WTC11 (cell line): ENCODE results near the gene CDKN2AIPNL. TPM values are rescaled to one million over a fixed set of nuclear protein-coding genes. Genes with fewer than 3 reads are reported as not detected.

ENCODE experiments used
- ATAC-seq: fragments of 200-7000 bp; cut with Tn5 transposase; 2 replicates; pipeline ENCODE4 v1.10.0; 2021; ENCODE audit warnings: mild to moderate bottlenecking, moderate library complexity
- CTCF ChIA-PET: fragments of 300-600 bp; sonication (Branson Sonifier 250); formaldehyde crosslinking; loops from one replicate; lab custom pipeline; 2021; ENCODE audit warnings: antibody characterized with exemption; lab: Charles Lee
- POLR2A ChIA-PET: fragments of 350-600 bp; sonication (Branson Sonifier 250); formaldehyde crosslinking; loops from one replicate; lab custom pipeline; 2021; ENCODE audit warnings: antibody characterized with exemption; lab: Charles Lee
- DNase-seq: peaks from one replicate; pipeline ENCODE4 v3.0.0; 2021; ENCODE audit warnings: low spot score
- H3K27ac Mint-ChIP-seq: 2 replicates; pipeline ENCODE4 v1.8.0; 2021; ENCODE audit warnings: mixed read lengths
- H3K27me3 Mint-ChIP-seq: 2 replicates; pipeline ENCODE4 v1.8.0; 2021; ENCODE audit warnings: low read depth, mild to moderate bottlenecking, moderate library complexity, mixed read lengths
- H3K36me3 Mint-ChIP-seq: 2 replicates; pipeline ENCODE4 v1.8.0; 2021; ENCODE audit warnings: mixed read lengths
- H3K4me1 Mint-ChIP-seq: 2 replicates; pipeline ENCODE4 v1.8.0; 2022; ENCODE audit warnings: mixed read lengths
- H3K4me3 Mint-ChIP-seq: 2 replicates; pipeline ENCODE4 v1.8.0; 2021; ENCODE audit warnings: mild to moderate bottlenecking, moderate library complexity, mixed read lengths
- H3K9me3 Mint-ChIP-seq: 2 replicates; pipeline ENCODE4 v1.8.0; 2021; ENCODE audit warnings: mixed read lengths
- ATF1 ChIP-seq: sonication (generic); formaldehyde crosslinking; IDR thresholded peaks from 2 replicates; pipeline ENCODE4 v1.8.1; 2023; ENCODE audit warnings: mild to moderate bottlenecking, moderate library complexity, missing genetic modification reagents
- E2F1 ChIP-seq: sonication (generic); formaldehyde crosslinking; IDR thresholded peaks from 2 replicates; pipeline ENCODE4 v1.8.0; 2022; ENCODE audit warnings: mild to moderate bottlenecking, missing genetic modification reagents
- ELF4 ChIP-seq: sonication (generic); formaldehyde crosslinking; IDR thresholded peaks from 2 replicates; pipeline ENCODE4 v1.8.1; 2022; ENCODE audit warnings: low read depth, mild to moderate bottlenecking, moderate library complexity, missing genetic modification reagents
- ERG ChIP-seq: fragments of 250-450 bp; sonication (Bioruptor Pico); IDR thresholded peaks from 2 replicates; pipeline ENCODE4 v1.8.0; 2021; ENCODE audit warnings: mild to moderate bottlenecking
- FOXJ3 ChIP-seq: sonication (generic); formaldehyde crosslinking; IDR thresholded peaks from 2 replicates; pipeline ENCODE4 v1.9.0; 2021; ENCODE audit warnings: missing genetic modification reagents, mild to moderate bottlenecking, borderline replicate concordance
- FOXP1 ChIP-seq: sonication (generic); formaldehyde crosslinking; IDR thresholded peaks from 2 replicates; pipeline ENCODE4 v1.8.0; 2022; ENCODE audit warnings: missing genetic modification reagents, mild to moderate bottlenecking, moderate library complexity, borderline replicate concordance
- GABPB1 ChIP-seq: sonication (generic); formaldehyde crosslinking; IDR thresholded peaks from 2 replicates; pipeline ENCODE4 v1.8.1; 2023; ENCODE audit warnings: mild to moderate bottlenecking, missing genetic modification reagents
- GRHL2 ChIP-seq: fragments of 250-450 bp; sonication (Bioruptor Pico); IDR thresholded peaks from 2 replicates; pipeline ENCODE4 v1.8.0; 2022; ENCODE audit warnings: mild to moderate bottlenecking, moderate library complexity; ENCODE audit not compliant: insufficient replicate concordance, severe bottlenecking
- GTF2I ChIP-seq: fragments of 250-450 bp; sonication (Bioruptor Pico); conservative IDR thresholded peaks from 2 replicates; pipeline ENCODE4 v1.4.0; 2021; ENCODE audit warnings: mild to moderate bottlenecking
- IRF1 ChIP-seq: sonication (generic); formaldehyde crosslinking; IDR thresholded peaks from 2 replicates; pipeline ENCODE4 v1.8.0; 2023; ENCODE audit warnings: missing genetic modification reagents
- JAZF1 ChIP-seq: fragments of 250-450 bp; sonication (Bioruptor Pico); IDR thresholded peaks from 2 replicates; pipeline ENCODE4 v1.9.0; 2021; ENCODE audit warnings: moderate library complexity, mild to moderate bottlenecking, inconsistent platforms
- NFE2L1 ChIP-seq: sonication (generic); formaldehyde crosslinking; IDR thresholded peaks from 2 replicates; pipeline ENCODE4 v1.8.1; 2023; ENCODE audit warnings: missing genetic modification reagents
- NFYB ChIP-seq: sonication (generic); formaldehyde crosslinking; conservative IDR thresholded peaks from 2 replicates; pipeline ENCODE4 v1.8.0; 2022; ENCODE audit warnings: low read depth, missing genetic modification reagents
- NR1H2 ChIP-seq: sonication (generic); formaldehyde crosslinking; IDR thresholded peaks from 2 replicates; pipeline ENCODE4 v1.9.0; 2021; ENCODE audit warnings: mild to moderate bottlenecking, moderate library complexity, missing genetic modification reagents
- NR3C1 ChIP-seq: sonication (generic); formaldehyde crosslinking; conservative IDR thresholded peaks from 2 replicates; pipeline ENCODE4 v1.8.1; 2023; ENCODE audit warnings: low read depth, mild to moderate bottlenecking, missing genetic modification reagents
- PRDM15 ChIP-seq: sonication (generic); formaldehyde crosslinking; IDR thresholded peaks from 2 replicates; pipeline ENCODE4 v1.8.0; 2022; ENCODE audit warnings: missing genetic modification reagents
- PRRX2 ChIP-seq: fragments of 250-450 bp; sonication (Bioruptor Pico); IDR thresholded peaks from 2 replicates; pipeline ENCODE4 v1.8.0; 2021; ENCODE audit warnings: mild to moderate bottlenecking
- RORB ChIP-seq: fragments of 250-450 bp; sonication (Bioruptor Pico); IDR thresholded peaks from 2 replicates; pipeline ENCODE4 v1.9.0; 2021; ENCODE audit warnings: mild to moderate bottlenecking
- SOX15 ChIP-seq: fragments of 250-450 bp; sonication (Bioruptor Pico); IDR thresholded peaks from 2 replicates; pipeline ENCODE4 v1.9.0; 2021; ENCODE audit warnings: mild to moderate bottlenecking
- STAT6 ChIP-seq: sonication (generic); formaldehyde crosslinking; conservative IDR thresholded peaks from 2 replicates; pipeline ENCODE4 v1.8.1; 2023; ENCODE audit warnings: mild to moderate bottlenecking, low read depth, missing genetic modification reagents, moderate library complexity
- TP53 ChIP-seq: sonication (generic); formaldehyde crosslinking; IDR thresholded peaks from 2 replicates; pipeline ENCODE4 v1.8.1; 2023; ENCODE audit warnings: mild to moderate bottlenecking, missing genetic modification reagents
- USF1 ChIP-seq: sonication (generic); formaldehyde crosslinking; IDR thresholded peaks from 2 replicates; pipeline ENCODE4 v1.8.0; 2022; ENCODE audit warnings: mild to moderate bottlenecking, missing genetic modification reagents
- ZNF121 ChIP-seq: sonication (generic); formaldehyde crosslinking; IDR thresholded peaks from 2 replicates; pipeline ENCODE4 v1.8.0; 2023; ENCODE audit warnings: missing genetic modification reagents
- ZNF219 ChIP-seq: sonication (generic); formaldehyde crosslinking; IDR thresholded peaks from 2 replicates; pipeline ENCODE4 v1.8.0; 2023; ENCODE audit warnings: missing genetic modification reagents, mild to moderate bottlenecking, borderline replicate concordance
- ZNF317 ChIP-seq: sonication (generic); formaldehyde crosslinking; IDR thresholded peaks from 2 replicates; pipeline ENCODE4 v1.8.1; 2023; ENCODE audit warnings: low read depth, mild to moderate bottlenecking, moderate library complexity, missing genetic modification reagents, borderline replicate concordance
- total RNA-seq: library from RNA; stranded (reverse); gene quantifications from 3 replicates; pipeline ENCODE4 v1.2.3, GENCODE V29; 2021

The CDKN2AIPNL gene
- total RNA-seq, 1 experiment from 2014 or later: 54.3 TPM

GRCh38 chr5:134413046-134413445, 1.4 kb upstream of the CDKN2AIPNL start (continued):
- no peak for TF ChIP-seq E2F1
- no peak for TF ChIP-seq USF1 (CRISPR knock-in tag)
- TF ChIP-seq IRF1: no peak
- TF ChIP-seq PRDM15 (CRISPR knock-in tag): no peak
- no peak for TF ChIP-seq ATF1 (CRISPR knock-in tag)

- CTCF ChIA-PET: interaction anchor here (0.6 to 2.3 kb wide), 22 partner anchors 15 to 176 kb away, joined by 3 to 23 read pairs (median 4); partner anchors contain the start of gene UBE2B
- POLR2A ChIA-PET: interaction anchor here (0.7 to 2.9 kb wide), 15 partner anchors 15 to 188 kb away, joined by 3 to 10 read pairs (median 5); partner anchors contain the start of gene UBE2B
Observed at GRCh38 chr5:134411228-134411545, 494 bp downstream of the CDKN2AIPNL start.

GRCh38 chr5:134410822-134411221, 859 bp downstream of the CDKN2AIPNL start:
- H3K27ac Mint-ChIP-seq: no peak overlapping the region
- H3K27me3 Mint-ChIP-seq: no peaks in the 10 kb centered on the region
- no peaks in the 10 kb centered on the region for H3K9me3 Mint-ChIP-seq
- ATAC-seq: no peak
- H3K4me1 Mint-ChIP-seq: peaks cover 42% of the 10 kb centered on the region
- CTCF ChIA-PET: interaction anchor here (0.6 to 2.3 kb wide), 18 partner anchors 15 to 176 kb away, joined by 3 to 23 read pairs (median 6); partner anchors contain the start of gene UBE2B
- peaks cover 19% of the 10 kb centered on the region for H3K36me3 Mint-ChIP-seq
- POLR2A ChIA-PET: interaction anchor here (0.7 to 2.9 kb wide), 14 partner anchors 15 to 176 kb away, joined by 3 to 10 read pairs (median 4); partner anchors contain the start of gene UBE2B
- DNase-seq: no peak
- peak overlapping the region; percentile 97 for H3K4me3 Mint-ChIP-seq
- TF ChIP-seq NR3C1 (CRISPR knock-in tag): no peak
- no peak for TF ChIP-seq FOXJ3 (CRISPR knock-in tag)
- no peak for TF ChIP-seq SOX15 (CRISPR knock-in tag)
- no peak for TF ChIP-seq RORB (CRISPR knock-in tag)
- TF ChIP-seq NFYB (CRISPR knock-in tag): no peak
- TF ChIP-seq USF1 (CRISPR knock-in tag): no peak
- TF ChIP-seq STAT6 (CRISPR knock-in tag): no peak
- no peak for TF ChIP-seq GABPB1 (CRISPR knock-in tag)
- no peak for TF ChIP-seq JAZF1 (CRISPR knock-in tag)

More at GRCh38 chr5:134411228-134411545, 494 bp downstream of the CDKN2AIPNL start:
- Mint-ChIP-seq H3K9me3 (no peaks in the 10 kb centered on the region), H3K4me3 (peak overlapping the region; percentile 97), H3K27me3 (no peaks in the 10 kb centered on the region), H3K27ac (peak overlapping the region; percentile 76), H3K36me3 (peaks cover 15% of the 10 kb centered on the region), H3K4me1 (peaks cover 42% of the 10 kb centered on the region)
- DNase-seq (no peak), ATAC-seq (no peak)
- TF ChIP-seq GABPB1 (CRISPR knock-in tag) (no peak), ZNF317 (CRISPR knock-in tag) (no peak), PRRX2 (CRISPR knock-in tag) (no peak), ELF4 (CRISPR knock-in tag) (no peak), GTF2I (CRISPR knock-in tag) (no peak), ZNF121 (no peak), NR1H2 (CRISPR knock-in tag) (no peak), NFE2L1 (CRISPR knock-in tag) (no peak), TP53 (no peak), JAZF1 (CRISPR knock-in tag) (no peak), NR3C1 (CRISPR knock-in tag) (no peak), ERG (no peak), NFYB (CRISPR knock-in tag) (no peak), FOXP1 (CRISPR knock-in tag) (no peak), ZNF219 (CRISPR knock-in tag) (no peak), GRHL2 (CRISPR knock-in tag) (no peak)
